ENCODE data around the gene ZBTB21.
"Not testable (repeated sequence)": the region's sequence is repeated elsewhere in the genome, so short reads cannot be mapped to it uniquely, and the experiment has no call there.

The ZBTB21 gene

GRCh38 chr21:41966041-41966833 is 43.9 kb downstream of the ZBTB21 start:
- DNase-seq = no peak

- no peak for DNase-seq
These were observed 44.6 kb downstream of the ZBTB21 start for GRCh38 chr21:41965461-41966013.

- DNase-seq = no peak
These were observed 45.1 kb downstream of the ZBTB21 start for GRCh38 chr21:41965045-41965444.

GRCh38 chr21:41964171-41964570 is 46.0 kb downstream of the ZBTB21 start:
- no peak for DNase-seq

- no peak for DNase-seq
These were observed 47.7 kb downstream of the ZBTB21 start for GRCh38 chr21:41962425-41962966.

GRCh38 chr21:41961753-41962152 is 48.4 kb downstream of the ZBTB21 start:
- no peak for DNase-seq

GRCh38 chr21:41961282-41961701 is 48.9 kb downstream of the ZBTB21 start:
- DNase-seq = no peak

- DNase-seq = no peak
These were observed 49.8 kb downstream of the ZBTB21 start for GRCh38 chr21:41960386-41960785.

- not testable (repeated sequence) for DNase-seq
These were observed 50.5 kb downstream of the ZBTB21 start for GRCh38 chr21:41959697-41960096.

GRCh38 chr21:41958886-41959563 is 51.1 kb downstream of the ZBTB21 start:
- DNase-seq = no peak

GRCh38 chr21:41957991-41958766 is 52.0 kb downstream of the ZBTB21 start:
- no peak for DNase-seq

GRCh38 chr21:41956926-41957729 is 53.0 kb downstream of the ZBTB21 start:
- no peak for DNase-seq

- DNase-seq = no peak
These were observed 54.6 kb downstream of the ZBTB21 start for GRCh38 chr21:41955516-41955915.

GRCh38 chr21:41954654-41955499 is 55.3 kb downstream of the ZBTB21 start:
- DNase-seq = no peak

- peak; percentile 39 for DNase-seq
These were observed 56.1 kb downstream of the ZBTB21 start, which contains the start of gene C2CD2 for GRCh38 chr21:41953831-41954653. TSS of gene C2CD2 (minus strand) at chr21:41954018. CDS start at chr21:41953648, 370 bp downstream.

- no peak for DNase-seq
These were observed 56.8 kb downstream of the ZBTB21 start for GRCh38 chr21:41953249-41953830.

- DNase-seq = no peak
These were observed 57.5 kb downstream of the ZBTB21 start for GRCh38 chr21:41952568-41953248.

- DNase-seq = no peak
These were observed 58.1 kb downstream of the ZBTB21 start for GRCh38 chr21:41951876-41952567.

Data from stimulated activated CD8-positive, alpha-beta memory T cell treated with anti-CD3 and anti-CD28 coated beads, Interleukin-4, amount 100 ng/mL, for 48 hours (primary cell).